ENCODE results near the gene DCLK1. TPM values are rescaled to one million over a fixed set of nuclear protein-coding genes. Genes with fewer than 3 reads are reported as not detected.

Gene DCLK1
- total RNA-seq, 5 donors from 2014 or later (not counting 1 experiment from before 2014, with no cell fraction given): 0.03 to 0.09 TPM; not detected in 3

DNA sequence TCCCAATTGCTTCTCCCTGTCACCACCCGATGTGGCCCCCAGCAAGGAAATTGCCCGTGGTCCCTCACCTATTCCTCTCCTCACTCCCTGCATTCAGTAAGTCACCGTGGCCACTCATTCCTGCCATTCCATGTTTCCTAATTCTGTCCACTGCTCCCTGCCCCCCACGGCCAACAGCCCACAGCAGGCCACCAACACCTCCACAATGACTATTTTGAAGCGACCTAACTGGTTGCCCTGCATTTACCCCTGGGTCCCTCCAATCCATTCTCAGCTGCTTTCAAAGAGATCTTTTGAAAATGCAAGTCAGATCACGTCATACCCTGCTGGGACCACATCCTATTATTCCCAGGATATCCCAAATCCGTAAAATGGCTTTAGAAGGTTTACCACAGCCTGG is 210.4 kb downstream of the DCLK1 start:
- no peak for ATAC-seq (replicated peaks in 1 of 4)
- H3K9me3 ChIP-seq: no peaks in the 10 kb centered on the region
- no peak overlapping the region for H3K4me3 ChIP-seq (ENCODE audit: control insufficient read depth in 1 of 2, extremely low read depth in 1 of 2, low read length in 1 of 2)
- H3K27me3 ChIP-seq (replicated peaks in 1 of 2; ENCODE audit: control insufficient read depth in 2 of 2, extremely low read depth in 1 of 2, insufficient read depth in 2 of 2, low read length in 1 of 2): no peaks in the 10 kb centered on the region
- Mint-ChIP-seq H3K27ac (no peak overlapping the region), H3K36me3 (no peaks in the 10 kb centered on the region), H3K4me1 (no peaks in the 10 kb centered on the region), H3K9me3 (peaks cover 0 to 3% (median 2%) of the 10 kb centered on the region in 3 donors), H3K4me3 (no peak overlapping the region), H3K27me3 (peaks cover 0 to 5% of the 10 kb centered on the region in 2 donors)
- H3K4me1 ChIP-seq (ENCODE audit: control insufficient read depth in 1 of 2, extremely low read depth in 1 of 2, insufficient read depth in 2 of 2, low read length in 2 of 2): no peaks in the 10 kb centered on the region
- no peaks in the 10 kb centered on the region for H3K36me3 ChIP-seq (ENCODE audit: control insufficient read depth in 2 of 2, extremely low read depth in 1 of 2, insufficient read depth in 1 of 2, low read length in 1 of 2)
- CTCF ChIA-PET: no interaction called here
- no peak for DNase-seq
- 61% methylated on average over 7 of the region's 7 CpGs for WGBS (ENCODE audit: insufficient coverage)
- POLR2A ChIA-PET: no interaction called here
- no peak overlapping the region for H3K27ac ChIP-seq (ENCODE audit: low read length)

DNA sequence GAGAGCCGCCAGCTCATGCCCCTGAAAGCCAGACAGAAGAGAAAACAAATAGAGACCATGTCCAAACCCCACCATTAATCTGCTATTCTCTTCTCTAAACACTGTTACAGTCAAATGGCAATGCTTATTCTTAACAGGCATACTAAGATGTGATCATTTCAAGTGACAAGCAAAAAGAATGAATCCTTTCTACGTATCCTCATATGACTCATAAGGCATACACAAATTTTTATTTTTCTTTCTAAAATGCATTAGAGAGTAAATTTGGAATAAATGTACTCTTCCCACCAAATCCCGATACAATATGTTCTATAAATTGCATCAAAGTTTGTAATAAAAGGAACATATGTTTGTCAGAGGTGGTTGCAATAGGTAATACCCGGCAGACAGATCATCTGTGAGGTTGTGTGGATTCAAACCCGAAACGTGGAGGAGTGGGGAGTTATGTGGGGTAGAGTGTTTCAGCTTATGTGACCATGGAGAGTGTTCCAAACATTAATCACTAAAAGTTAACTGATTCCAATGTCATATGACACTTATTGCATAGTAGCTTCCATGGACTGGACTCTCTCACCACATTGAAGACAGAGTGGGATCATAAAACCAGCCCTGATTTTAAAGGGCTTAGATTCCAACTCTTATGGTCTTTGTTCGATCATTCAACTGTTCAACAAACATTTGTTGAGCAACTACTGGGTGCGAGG is 213.1 kb downstream of the DCLK1 start:
- no peak overlapping the region for H3K27ac Mint-ChIP-seq
- H3K27ac ChIP-seq (ENCODE audit: low read length): no peak overlapping the region
- no peaks in the 10 kb centered on the region for H3K36me3 ChIP-seq (ENCODE audit: control insufficient read depth in 2 of 2, extremely low read depth in 1 of 2, insufficient read depth in 1 of 2, low read length in 1 of 2)
- no peaks in the 10 kb centered on the region for H3K27me3 ChIP-seq (replicated peaks in 1 of 2; ENCODE audit: control insufficient read depth in 2 of 2, extremely low read depth in 1 of 2, insufficient read depth in 2 of 2, low read length in 1 of 2)
- no peak for DNase-seq
- no peak overlapping the region for H3K4me3 ChIP-seq (ENCODE audit: control insufficient read depth in 1 of 2, extremely low read depth in 1 of 2, low read length in 1 of 2)
- no peak for ATAC-seq (replicated peaks in 1 of 4)
- no peaks in the 10 kb centered on the region for H3K4me1 ChIP-seq (ENCODE audit: control insufficient read depth in 1 of 2, extremely low read depth in 1 of 2, insufficient read depth in 2 of 2, low read length in 2 of 2)
- H3K9me3 ChIP-seq: no peaks in the 10 kb centered on the region
- no peaks in the 10 kb centered on the region for H3K36me3 Mint-ChIP-seq
- CTCF ChIA-PET: interaction anchor here in 1 of 2 donors (0.6 kb wide), 1 partner anchor 31 kb away, joined by 3 read pairs; no protein-coding TSS in a partner anchor
- no peaks in the 10 kb centered on the region for H3K4me1 Mint-ChIP-seq
- no peak overlapping the region for H3K4me3 Mint-ChIP-seq
- WGBS (ENCODE audit: insufficient coverage): no CpG with 5 or more reads among the region's 8 CpGs
- H3K9me3 Mint-ChIP-seq: no peaks in the 10 kb centered on the region
- H3K27me3 Mint-ChIP-seq: peaks cover 0 to 5% of the 10 kb centered on the region in 2 donors
- POLR2A ChIA-PET: no interaction called here

DNA sequence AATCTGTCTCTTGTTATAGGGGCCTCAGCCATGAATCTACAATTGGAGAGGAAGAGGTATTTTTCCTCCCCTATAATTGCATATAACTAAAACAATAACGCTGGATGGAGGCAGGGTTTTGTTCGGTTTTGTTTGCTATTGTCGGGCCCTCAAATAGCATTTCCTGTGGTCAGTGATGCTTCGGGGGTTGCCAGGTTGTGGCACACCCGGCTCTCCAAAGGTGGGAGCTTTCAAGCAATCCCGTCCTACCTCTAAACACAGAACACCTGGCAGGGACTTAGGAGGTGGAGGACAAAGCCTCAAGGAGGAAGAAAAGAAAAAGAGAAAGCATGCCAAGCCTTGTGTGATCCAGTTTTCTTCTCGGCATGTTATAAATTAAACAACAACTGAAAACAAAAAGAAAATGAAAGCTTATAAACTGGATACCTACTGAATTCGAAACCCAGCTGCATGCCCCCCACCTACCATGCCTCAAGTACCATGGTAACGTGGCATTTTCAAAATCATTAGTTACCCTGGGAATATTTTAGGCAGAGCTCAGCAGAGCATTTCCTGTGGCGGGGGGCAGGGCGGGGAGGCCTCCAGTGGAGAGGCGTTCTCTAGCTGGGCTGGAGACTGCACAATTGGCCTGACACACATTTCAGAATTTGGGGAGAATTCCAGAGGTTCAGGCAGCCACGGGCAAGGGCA is 213.8 kb downstream of the DCLK1 start:
- ChIA-PET POLR2A (no interaction called here), CTCF (interaction anchor here in 1 of 2 donors (0.6 kb wide), 1 partner anchor 31 kb away, joined by 3 read pairs; no protein-coding TSS in a partner anchor)
- H3K27ac ChIP-seq (ENCODE audit: low read length): no peak overlapping the region
- Mint-ChIP-seq H3K27me3 (peaks cover 0 to 5% of the 10 kb centered on the region in 2 donors), H3K27ac (no peak overlapping the region), H3K4me1 (no peaks in the 10 kb centered on the region), H3K36me3 (no peaks in the 10 kb centered on the region), H3K4me3 (no peak overlapping the region), H3K9me3 (no peaks in the 10 kb centered on the region)
- H3K27me3 ChIP-seq (replicated peaks in 1 of 2; ENCODE audit: control insufficient read depth in 2 of 2, extremely low read depth in 1 of 2, insufficient read depth in 2 of 2, low read length in 1 of 2): no peaks in the 10 kb centered on the region
- no peaks in the 10 kb centered on the region for H3K9me3 ChIP-seq
- no peak for DNase-seq
- no peaks in the 10 kb centered on the region for H3K36me3 ChIP-seq (ENCODE audit: control insufficient read depth in 2 of 2, extremely low read depth in 1 of 2, insufficient read depth in 1 of 2, low read length in 1 of 2)
- no peaks in the 10 kb centered on the region for H3K4me1 ChIP-seq (ENCODE audit: control insufficient read depth in 1 of 2, extremely low read depth in 1 of 2, insufficient read depth in 2 of 2, low read length in 2 of 2)
- 20% methylated on average over 6 of the region's 13 CpGs for WGBS (ENCODE audit: insufficient coverage)
- no peak overlapping the region for H3K4me3 ChIP-seq (ENCODE audit: control insufficient read depth in 1 of 2, extremely low read depth in 1 of 2, low read length in 1 of 2)
- ATAC-seq (replicated peaks in 1 of 4): no peak

DNA sequence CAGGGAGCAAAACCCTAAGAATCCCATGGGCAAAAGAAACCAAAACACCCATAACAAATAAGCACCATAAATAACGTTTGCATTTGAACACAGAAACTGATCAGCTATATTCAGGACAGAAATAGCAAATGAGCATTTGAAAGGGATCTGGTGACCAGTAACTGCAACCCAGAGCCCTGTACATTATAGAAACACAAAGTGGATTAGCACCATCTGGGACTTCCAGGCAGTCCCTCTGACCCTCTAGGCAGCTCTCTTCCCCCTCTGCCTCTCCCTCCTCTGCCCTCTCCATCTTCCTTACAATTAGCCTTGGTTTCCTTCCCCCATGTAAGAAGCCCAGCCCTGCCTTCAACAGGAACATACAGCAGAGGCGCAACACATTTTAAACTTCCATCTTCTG is 215.0 kb downstream of the DCLK1 start:
- WGBS (ENCODE audit: insufficient coverage): 100% methylated on average over 1 of the region's 2 CpGs
- H3K36me3 Mint-ChIP-seq: no peaks in the 10 kb centered on the region
- peaks cover 0 to 2% of the 10 kb centered on the region in 2 donors for H3K27me3 Mint-ChIP-seq
- no peak overlapping the region for H3K27ac ChIP-seq (ENCODE audit: low read length)
- no peaks in the 10 kb centered on the region for H3K9me3 Mint-ChIP-seq
- no peak overlapping the region for H3K27ac Mint-ChIP-seq
- CTCF ChIA-PET: no interaction called here
- ATAC-seq (replicated peaks in 1 of 4) (no peak), DNase-seq (no peak)
- H3K27me3 ChIP-seq (replicated peaks in 1 of 2; ENCODE audit: control insufficient read depth in 2 of 2, extremely low read depth in 1 of 2, insufficient read depth in 2 of 2, low read length in 1 of 2): no peaks in the 10 kb centered on the region
- H3K9me3 ChIP-seq: no peaks in the 10 kb centered on the region
- no peaks in the 10 kb centered on the region for H3K4me1 Mint-ChIP-seq
- no peak overlapping the region for H3K4me3 ChIP-seq (ENCODE audit: control insufficient read depth in 1 of 2, extremely low read depth in 1 of 2, low read length in 1 of 2)
- POLR2A ChIA-PET: no interaction called here
- no peak overlapping the region for H3K4me3 Mint-ChIP-seq
- no peaks in the 10 kb centered on the region for H3K4me1 ChIP-seq (ENCODE audit: control insufficient read depth in 1 of 2, extremely low read depth in 1 of 2, insufficient read depth in 2 of 2, low read length in 2 of 2)
- no peaks in the 10 kb centered on the region for H3K36me3 ChIP-seq (ENCODE audit: control insufficient read depth in 2 of 2, extremely low read depth in 1 of 2, insufficient read depth in 1 of 2, low read length in 1 of 2)

DNA sequence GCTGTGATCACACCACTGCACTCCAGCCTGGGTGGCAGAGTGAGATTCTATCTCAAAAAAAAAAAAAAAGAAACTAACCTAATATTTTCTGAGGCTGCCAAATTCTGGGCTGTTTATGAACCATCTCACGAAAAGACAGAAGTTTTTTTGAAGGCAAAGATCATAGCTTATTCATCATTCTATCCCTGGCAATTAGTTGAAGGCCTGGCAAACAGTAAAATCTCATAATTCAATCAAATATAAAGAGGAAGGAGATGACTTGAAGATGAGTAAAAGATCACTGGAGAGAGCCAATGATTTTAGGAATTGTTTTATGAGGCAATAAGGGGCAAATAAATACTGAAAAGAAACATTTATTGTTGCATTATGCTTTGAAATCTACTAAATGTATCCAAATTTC is 216.5 kb downstream of the DCLK1 start:
- CTCF ChIA-PET: no interaction called here
- no peaks in the 10 kb centered on the region for H3K4me1 ChIP-seq (ENCODE audit: control insufficient read depth in 1 of 2, extremely low read depth in 1 of 2, insufficient read depth in 2 of 2, low read length in 2 of 2)
- Mint-ChIP-seq H3K36me3 (no peaks in the 10 kb centered on the region), H3K4me3 (no peak overlapping the region), H3K27me3 (no peaks in the 10 kb centered on the region), H3K27ac (no peak overlapping the region), H3K9me3 (peaks cover 0 to 3% (median 0%) of the 10 kb centered on the region in 3 donors), H3K4me1 (no peaks in the 10 kb centered on the region)
- ATAC-seq (replicated peaks in 1 of 4) (no peak), DNase-seq (no peak)
- no peak overlapping the region for H3K4me3 ChIP-seq (ENCODE audit: control insufficient read depth in 1 of 2, extremely low read depth in 1 of 2, low read length in 1 of 2)
- H3K9me3 ChIP-seq: no peaks in the 10 kb centered on the region
- H3K27me3 ChIP-seq (replicated peaks in 1 of 2; ENCODE audit: control insufficient read depth in 2 of 2, extremely low read depth in 1 of 2, insufficient read depth in 2 of 2, low read length in 1 of 2): no peaks in the 10 kb centered on the region
- no peaks in the 10 kb centered on the region for H3K36me3 ChIP-seq (ENCODE audit: control insufficient read depth in 2 of 2, extremely low read depth in 1 of 2, insufficient read depth in 1 of 2, low read length in 1 of 2)
- no CpG with 5 or more reads among the region's 1 CpG for WGBS (ENCODE audit: insufficient coverage)
- no peak overlapping the region for H3K27ac ChIP-seq (ENCODE audit: low read length)
- POLR2A ChIA-PET: no interaction called here

DNA sequence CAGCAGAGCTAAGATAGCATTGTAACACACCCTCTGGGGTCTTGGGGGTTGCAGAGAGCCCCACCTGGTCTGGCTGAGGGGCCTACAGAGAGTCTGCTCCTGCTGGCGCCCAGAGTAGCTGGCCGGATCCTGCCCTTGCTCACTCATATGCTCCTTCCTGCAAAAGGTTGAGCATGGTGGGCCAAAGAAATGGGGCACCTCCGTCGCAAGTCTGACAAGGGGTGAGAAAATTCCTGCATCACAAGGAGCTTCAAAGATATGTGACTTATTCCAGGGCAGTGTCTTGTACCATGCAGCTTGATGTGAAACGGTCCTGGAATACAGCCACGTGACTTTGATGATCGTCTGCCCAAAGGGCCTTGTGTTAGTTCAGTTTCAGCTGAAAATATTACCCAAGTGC is 218.3 kb downstream of the DCLK1 start:
- 83% methylated on average over 5 of the region's 7 CpGs for WGBS (ENCODE audit: insufficient coverage)
- Histone ChIP-seq H3K27ac (ENCODE audit: low read length) (no peak overlapping the region), H3K27me3 (replicated peaks in 1 of 2; ENCODE audit: control insufficient read depth in 2 of 2, extremely low read depth in 1 of 2, insufficient read depth in 2 of 2, low read length in 1 of 2) (no peaks in the 10 kb centered on the region), H3K4me3 (ENCODE audit: control insufficient read depth in 1 of 2, extremely low read depth in 1 of 2, low read length in 1 of 2) (no peak overlapping the region), H3K9me3 (no peaks in the 10 kb centered on the region), H3K4me1 (ENCODE audit: control insufficient read depth in 1 of 2, extremely low read depth in 1 of 2, insufficient read depth in 2 of 2, low read length in 2 of 2) (no peaks in the 10 kb centered on the region), H3K36me3 (ENCODE audit: control insufficient read depth in 2 of 2, extremely low read depth in 1 of 2, insufficient read depth in 1 of 2, low read length in 1 of 2) (no peaks in the 10 kb centered on the region)
- Mint-ChIP-seq H3K9me3 (peaks cover 0 to 3% (median 0%) of the 10 kb centered on the region in 3 donors), H3K27ac (no peak overlapping the region), H3K36me3 (no peaks in the 10 kb centered on the region), H3K27me3 (no peaks in the 10 kb centered on the region), H3K4me1 (no peaks in the 10 kb centered on the region), H3K4me3 (no peak overlapping the region)
- DNase-seq: no peak
- CTCF ChIA-PET: no interaction called here
- POLR2A ChIA-PET: no interaction called here
- ATAC-seq (replicated peaks in 1 of 4): no peak
